WERI-Rb-1 (cell line): ENCODE data around the gene LAMB1.

Source experiments
- DNase-seq: peaks from one replicate; pipeline ENCODE4 v3.0.0-alpha.2; 2020
- H3K27ac ChIP-seq: fragments of 250-450 bp; sonication (Bioruptor Pico); 2 replicates; pipeline ENCODE4 v1.5.1; 2020; ENCODE audit warnings: mild to moderate bottlenecking, moderate library complexity
- H3K27me3 ChIP-seq: fragments of 250-450 bp; sonication (Bioruptor Pico); 2 replicates; pipeline ENCODE4 v1.5.1; 2021; ENCODE audit warnings: mild to moderate bottlenecking, low read depth, moderate library complexity; ENCODE audit not compliant: insufficient read depth, severe bottlenecking
- H3K36me3 ChIP-seq: fragments of 250-450 bp; sonication (Bioruptor Pico); 2 replicates; pipeline ENCODE4 v1.5.1; 2020; ENCODE audit warnings: mild to moderate bottlenecking, moderate library complexity
- H3K4me3 ChIP-seq: 2 replicates; pipeline ENCODE4 v1.5.1; 2011; ENCODE audit warnings: low read depth, mild to moderate bottlenecking, control low read depth, low read length
- H3K9me3 ChIP-seq: fragments of 250-450 bp; sonication (Bioruptor Pico); 2 replicates; pipeline ENCODE4 v1.5.1; 2021; ENCODE audit warnings: mild to moderate bottlenecking, moderate library complexity; ENCODE audit not compliant: severe bottlenecking
- CTCF ChIP-seq: IDR thresholded peaks from 2 replicates; pipeline ENCODE4 v1.5.1; 2011; ENCODE audit warnings: low read depth, mild to moderate bottlenecking, control low read depth, inconsistent platforms, low read length

Gene LAMB1

GRCh38 chr7:108002726-108003598 lies at the start of gene LAMB1:
Gene LAMB1 (minus strand): TSS chr7:108003161. CDS start chr7:108002885, 276 bp downstream.
- no peak for TF ChIP-seq CTCF
- peak within 1 kb of the TSS; percentile 62 for H3K4me3 ChIP-seq
- H3K27me3 ChIP-seq: no peaks in the 10 kb centered on the region
- H3K27ac ChIP-seq: peak within 1 kb of the TSS; percentile 81
- DNase-seq: peak; percentile 80
- peaks cover 23% of the 10 kb centered on the region for H3K36me3 ChIP-seq
- peaks cover 2% of the 10 kb centered on the region for H3K9me3 ChIP-seq

- Histone ChIP-seq H3K9me3 (no peaks in the 10 kb centered on the region), H3K36me3 (no peaks in the 10 kb centered on the region), H3K27ac (no peak overlapping the region), H3K4me3 (no peak overlapping the region), H3K27me3 (no peaks in the 10 kb centered on the region)
- DNase-seq: no peak
- TF ChIP-seq CTCF: no peak
Observed at GRCh38 chr7:108051454-108051853, 48.5 kb upstream of the LAMB1 start.

- DNase-seq: no peak
- H3K9me3 ChIP-seq: no peaks in the 10 kb centered on the region
- no peak for TF ChIP-seq CTCF
- H3K36me3 ChIP-seq: no peaks in the 10 kb centered on the region
- H3K27me3 ChIP-seq: no peaks in the 10 kb centered on the region
- no peak overlapping the region for H3K4me3 ChIP-seq
- H3K27ac ChIP-seq: no peak overlapping the region
Observed at GRCh38 chr7:108049962-108050361, 47.0 kb upstream of the LAMB1 start.

- Histone ChIP-seq H3K4me3 (no peak overlapping the region), H3K27ac (no peak overlapping the region), H3K27me3 (no peaks in the 10 kb centered on the region), H3K9me3 (no peaks in the 10 kb centered on the region), H3K36me3 (no peaks in the 10 kb centered on the region)
- no peak for TF ChIP-seq CTCF
- DNase-seq: no peak
Observed at GRCh38 chr7:108048422-108048821, 45.5 kb upstream of the LAMB1 start.

GRCh38 chr7:108046952-108047506 lies 44.1 kb upstream of the LAMB1 start:
- DNase-seq: no peak
- H3K27me3 ChIP-seq: no peaks in the 10 kb centered on the region
- H3K36me3 ChIP-seq: no peaks in the 10 kb centered on the region
- H3K27ac ChIP-seq: no peak overlapping the region
- no peaks in the 10 kb centered on the region for H3K9me3 ChIP-seq
- no peak overlapping the region for H3K4me3 ChIP-seq
- no peak for TF ChIP-seq CTCF
